Suppressor macrophage treated with lipopolysaccharide for 1 hour (primary cell): ENCODE data around the gene GSDME.

ENCODE experiments used
- DNase-seq, 3 donors: peaks; one replicate each; pipeline ENCODE4 v3.0.0-alpha.2; 2020 to 2022

The GSDME gene

GRCh38 chr7:24721481-24722001, 35.7 kb downstream of the GSDME start:
- no peak for DNase-seq

- DNase-seq: no peak
Measured at GRCh38 chr7:24720283-24720682, 37.0 kb downstream of the GSDME start.

GRCh38 chr7:24718977-24719491, 38.2 kb downstream of the GSDME start:
- no peak for DNase-seq

GRCh38 chr7:24718431-24718831, 38.8 kb downstream of the GSDME start:
- DNase-seq: no peak

- DNase-seq: no peak
Measured at GRCh38 chr7:24717694-24718320, 39.5 kb downstream of the GSDME start.

- DNase-seq: no peak
Measured at GRCh38 chr7:24717247-24717622, 40.0 kb downstream of the GSDME start.

- no peak for DNase-seq
Measured at GRCh38 chr7:24716480-24717246, 40.6 kb downstream of the GSDME start.

GRCh38 chr7:24715661-24716479, 41.4 kb downstream of the GSDME start:
- DNase-seq: peak in 2 of 3 donors; percentile 14 to 16

GRCh38 chr7:24715171-24715570, 42.1 kb downstream of the GSDME start:
- no peak for DNase-seq

GRCh38 chr7:24714676-24715010, 42.6 kb downstream of the GSDME start:
- no peak for DNase-seq

- no peak for DNase-seq
Measured at GRCh38 chr7:24713850-24714675, 43.2 kb downstream of the GSDME start.

GRCh38 chr7:24713039-24713793, 44.0 kb downstream of the GSDME start:
- DNase-seq: no peak

GRCh38 chr7:24709585-24710360, 47.5 kb downstream of the GSDME start:
- DNase-seq: no peak

- DNase-seq: no peak
Measured at GRCh38 chr7:24709051-24709450, 48.2 kb downstream of the GSDME start.

GRCh38 chr7:24707988-24708615, 49.2 kb downstream of the GSDME start:
- no peak for DNase-seq

GRCh38 chr7:24706211-24707170, 50.8 kb downstream of the GSDME start:
- DNase-seq: no peak

- peak in 2 of 3 donors; percentile 30 to 34 for DNase-seq
Measured at GRCh38 chr7:24705461-24705954, 51.8 kb downstream of the GSDME start.

GRCh38 chr7:24704311-24704710, 53.0 kb downstream of the GSDME start:
- DNase-seq: no peak

- no peak for DNase-seq
Measured at GRCh38 chr7:24703296-24703695, 54.0 kb downstream of the GSDME start.
